ENCODE measurements around the gene SLK.

Gene SLK

GRCh38 chr10:104028146-104028545 lies 61.2 kb downstream of the SLK start:
- peak; percentile 47 for TF ChIP-seq CTCF (IDR thresholded peaks at IDR 0.05; ENCODE audit: low read depth, low read length)
- no peak overlapping the region for H3K4me3 ChIP-seq (replicated peaks in 1 of 2; ENCODE audit: low read depth in 2 of 2, low read length in 2 of 2)
- peak; percentile 28 to 60 for DNase-seq (ENCODE audit: low read depth in 2 of 2)

DNA sequence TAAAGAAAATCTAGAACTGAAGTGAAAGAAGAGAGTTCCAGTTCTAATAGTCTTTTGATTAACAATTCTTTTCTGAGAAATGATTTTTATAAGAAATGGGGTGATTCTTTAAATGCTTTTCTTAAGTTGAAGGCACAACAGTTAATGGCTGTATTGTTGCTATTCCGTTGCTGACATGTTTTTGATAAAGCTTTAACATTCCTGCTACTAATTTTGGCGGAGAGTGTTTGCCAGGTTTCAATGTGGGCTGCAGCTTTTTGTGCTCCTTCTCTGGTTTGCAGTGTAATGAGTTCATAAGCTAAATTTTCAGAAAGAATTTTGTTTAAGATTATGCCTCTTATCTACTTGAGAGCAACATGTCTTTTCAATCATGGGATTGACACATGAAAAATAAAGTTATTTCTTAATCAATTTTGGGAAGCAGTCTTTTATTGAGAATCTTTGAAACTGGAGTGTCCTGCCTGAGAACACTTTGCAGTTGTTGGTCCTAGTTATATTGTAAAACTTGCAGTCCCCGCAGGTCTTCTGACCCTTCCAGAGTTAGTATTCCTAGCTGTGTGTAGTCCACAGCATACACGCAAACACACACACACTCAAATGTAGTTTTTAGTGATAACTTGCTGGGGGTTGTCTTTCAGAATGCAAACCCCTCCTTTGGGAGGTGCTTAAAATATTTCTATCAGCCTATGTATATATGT lies 62.0 kb downstream of the SLK start:
- no peak for TF ChIP-seq CTCF (IDR thresholded peaks at IDR 0.05; ENCODE audit: low read depth, low read length)
- DNase-seq (ENCODE audit: low read depth in 2 of 2): peak in 1 of 2 donors; percentile 27
- H3K4me3 ChIP-seq (replicated peaks in 1 of 2; ENCODE audit: low read depth in 2 of 2, low read length in 2 of 2): no peak overlapping the region

- no peak overlapping the region for H3K4me3 ChIP-seq (replicated peaks in 1 of 2; ENCODE audit: low read depth in 2 of 2, low read length in 2 of 2)
- peak; percentile 83 to 89 for DNase-seq (ENCODE audit: low read depth in 2 of 2)
- TF ChIP-seq CTCF (IDR thresholded peaks at IDR 0.05; ENCODE audit: low read depth, low read length): no peak
These were observed 62.6 kb downstream of the SLK start for GRCh38 chr10:104029521-104029860.

DNA sequence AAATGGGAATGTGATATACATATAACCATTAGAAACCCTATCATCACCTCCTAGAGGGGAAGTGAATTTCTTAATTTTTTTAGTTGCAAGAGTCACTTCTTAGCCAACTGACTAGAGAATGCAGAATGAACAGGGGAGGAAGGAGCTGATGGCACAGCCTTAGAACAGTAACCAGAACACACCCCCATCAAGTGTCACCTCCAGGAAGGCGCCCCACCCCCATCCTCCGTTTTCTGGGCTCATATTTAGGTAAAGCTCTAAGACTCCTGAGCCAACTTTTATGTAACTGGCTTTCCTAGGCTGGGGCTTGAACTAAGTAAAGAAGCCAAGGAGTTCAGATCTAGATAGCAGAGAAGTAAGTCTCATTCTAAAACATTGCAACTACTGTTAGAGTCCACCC lies 64.7 kb downstream of the SLK start:
- TF ChIP-seq CTCF (IDR thresholded peaks at IDR 0.05; ENCODE audit: low read depth, low read length): no peak

DNA sequence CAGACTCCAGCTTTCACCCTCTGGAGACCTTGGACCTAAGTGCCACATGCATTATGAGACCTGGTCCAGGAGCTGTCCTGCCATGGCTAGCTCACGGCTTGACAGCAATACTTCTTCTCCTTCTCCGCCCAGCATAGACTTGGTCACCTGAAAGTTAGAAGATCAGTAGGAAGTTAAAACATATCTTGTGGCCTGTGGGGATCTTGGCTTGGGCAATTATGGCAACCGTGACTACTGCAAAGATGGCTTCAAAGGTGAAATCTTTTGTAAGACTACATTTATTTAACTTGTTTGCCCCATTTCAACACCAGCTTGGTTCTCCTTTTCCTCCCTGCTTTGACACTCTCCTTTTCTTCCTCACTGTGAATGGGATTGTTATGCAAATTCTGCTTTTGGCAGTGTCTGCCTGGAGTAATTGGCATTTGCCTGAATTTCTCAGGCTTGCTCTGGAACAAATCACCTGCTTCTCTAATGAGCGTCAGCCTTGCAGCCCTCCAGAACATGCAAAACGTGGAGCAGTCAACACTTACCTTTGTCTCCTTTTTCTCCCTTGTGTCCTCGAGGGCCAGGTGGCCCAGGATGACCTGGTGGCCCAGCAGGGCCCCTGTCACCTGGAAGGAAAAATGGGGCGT lies 65.3 kb downstream of the SLK start:
- no peak for DNase-seq (ENCODE audit: low read depth in 2 of 2)
- TF ChIP-seq CTCF (IDR thresholded peaks at IDR 0.05; ENCODE audit: low read depth, low read length): no peak
- H3K4me3 ChIP-seq (replicated peaks in 1 of 2; ENCODE audit: low read depth in 2 of 2, low read length in 2 of 2): no peak overlapping the region

More for the DNA sequence above, 64.7 kb downstream of the SLK start:
- DNase-seq (ENCODE audit: low read depth in 2 of 2): no peak
- no peak overlapping the region for H3K4me3 ChIP-seq (replicated peaks in 1 of 2; ENCODE audit: low read depth in 2 of 2, low read length in 2 of 2)

- no peak for TF ChIP-seq CTCF (IDR thresholded peaks at IDR 0.05; ENCODE audit: low read depth, low read length)
- no peak for DNase-seq (ENCODE audit: low read depth in 2 of 2)
- no peak overlapping the region for H3K4me3 ChIP-seq (replicated peaks in 1 of 2; ENCODE audit: low read depth in 2 of 2, low read length in 2 of 2)
These were observed 66.5 kb downstream of the SLK start for GRCh38 chr10:104033401-104033930.

Data from cardiac fibroblast (primary cell).